K562 (cell line): ENCODE data around the gene MEIOB. TPM values are rescaled to one million over a fixed set of nuclear protein-coding genes. Genes with fewer than 3 reads are reported as not detected.

Source experiments
- FOS ChIP-seq: IDR thresholded peaks from 3 replicates; pipeline ENCODE4 v1.6.1; 2011; ENCODE audit not compliant: insufficient read length; ENCODE audit errors: extremely low read depth
- KDM5B ChIP-seq: fragments of 200-600 bp; sonication (generic); IDR thresholded peaks from 2 replicates; pipeline ENCODE4 v1.6.1; 2012; ENCODE audit warnings: low read depth, mild to moderate bottlenecking, moderate library complexity, low read length, control low read depth, inconsistent platforms; ENCODE audit not compliant: insufficient replicate concordance
- LARP7 ChIP-seq: fragments of 450-650 bp; IDR thresholded peaks from 2 replicates; pipeline ENCODE4 v1.6.1; 2016
- POLR2A ChIP-seq: fragments of 450-650 bp; conservative IDR thresholded peaks from 2 replicates; pipeline ENCODE4 v1.6.1; 2016
- POLR2AphosphoS2 ChIP-seq: IDR thresholded peaks from 2 replicates; pipeline ENCODE4 v1.6.1; 2012; ENCODE audit warnings: low read length, improper control_type of control experiment
- RUNX1 ChIP-seq: sonication (generic); IDR thresholded peaks from 2 replicates; pipeline ENCODE4 v1.6.1; 2016; ENCODE audit warnings: antibody characterized with exemption, low read depth
- TAF15 ChIP-seq: fragments of 200-400 bp; formaldehyde crosslinking; IDR thresholded peaks from 2 replicates; pipeline ENCODE4 v1.6.1; 2017; ENCODE audit warnings: mild to moderate bottlenecking, low read depth, low read length, moderate library complexity
- TRIM24 ChIP-seq, 2 experiments: fragments of 450-650 bp; IDR thresholded peaks; 2 replicates each; pipeline ENCODE4 v1.6.1; 2016
- ZC3H11A ChIP-seq: IDR thresholded peaks from 2 replicates; pipeline ENCODE4 v1.6.1; 2012; ENCODE audit warnings: low read depth, low read length, improper control_type of control experiment
- ZEB2 ChIP-seq: fragments of 450-650 bp; IDR thresholded peaks from 2 replicates; pipeline ENCODE4 v1.6.1; 2016
- ZNF197 ChIP-seq: fragments of 200-800 bp; sonication (Bioruptor generic); IDR thresholded peaks from 2 replicates; pipeline ENCODE4 v1.6.1; 2016; ENCODE audit warnings: low read depth, missing genetic modification characterization, missing compliant biosample characterization
- polyA plus RNA-seq, 8 experiments: library from polyadenylated mRNA; depleted of rRNA in 4 of 8; stranded (reverse) in 5 of 8; unstranded in 3 of 8; fragments of >200 nt; fragmentation: Nextera tagmentation in 2 of 8; fragmentation: Illumina TruSeq in 1 of 8; extraction: Ambion mirVana in 2 of 8; extraction: Trizol in 1 of 8; gene quantifications; 2 replicates each; pipeline versions ENCODE4 v1.2.1 to v1.2.3, GENCODE V29; 2011 to 2014; ENCODE audit warnings: inconsistent platforms in 1 of 8, missing spikeins in 1 of 8
- total RNA-seq, 7 experiments: library from RNA; depleted of rRNA in 6 of 7; stranded (reverse); fragments of >200 nt in 6 of 7; fragmentation: Illumina TruSeq in 2 of 7; extraction: Trizol in 2 of 7; gene quantifications; 2 replicates each; pipeline versions ENCODE4 v1.2.1 to v1.2.3, GENCODE V29; 2011 to 2021; ENCODE audit warnings: low replicate concordance in 1 of 7
- TF ChIP-seq, protein P1 (sequence below): sonication (generic); formaldehyde crosslinking; IDR thresholded peaks from 2 replicates; pipeline ENCODE4 v1.8.0; 2022; ENCODE audit warnings: missing genetic modification reagents, mild to moderate bottlenecking, borderline replicate concordance
- TF ChIP-seq, protein P2 (sequence below), 2 experiments: fragments of 200-800 bp in 1 of 2; sonication (Bioruptor generic) in 1 of 2; sonication (generic) in 1 of 2; formaldehyde crosslinking in 1 of 2; IDR thresholded peaks in 1 of 2; conservative IDR thresholded peaks in 1 of 2; 2 replicates each; pipeline versions ENCODE4 v1.5.0 to v1.6.1; 2016 to 2020; ENCODE audit warnings: missing compliant biosample characterization in 1 of 2, missing genetic modification characterization in 1 of 2, missing genetic modification reagents in 1 of 2
- TF ChIP-seq, protein P3 (sequence below): fragments of 250-450 bp; sonication (Bioruptor Pico); IDR thresholded peaks from 2 replicates; pipeline ENCODE4 v1.5.1; 2021; ENCODE audit warnings: mild to moderate bottlenecking
- TF ChIP-seq, protein P4 (sequence below): fragments of 250-450 bp; sonication (Bioruptor Pico); IDR thresholded peaks from 2 replicates; pipeline ENCODE4 v1.4.0; 2020
- TF ChIP-seq, protein P5 (sequence below): sonication (generic); formaldehyde crosslinking; IDR thresholded peaks from 2 replicates; pipeline ENCODE4 v1.8.1; 2023; ENCODE audit warnings: mild to moderate bottlenecking, missing genetic modification reagents
- TF ChIP-seq, protein P6 (sequence below): fragments of 250-450 bp; sonication (Bioruptor Pico); IDR thresholded peaks from 2 replicates; pipeline ENCODE4 v1.8.0; 2022; ENCODE audit warnings: moderate library complexity, mild to moderate bottlenecking, inconsistent platforms

The MEIOB gene
- total and polyA plus RNA-seq, 9 of the 15 experiments (the other 6 are each of a cell fraction or from before 2014, with no cell fraction given), result 25.4 to 203 (median 97.6) TPM

DNA sequence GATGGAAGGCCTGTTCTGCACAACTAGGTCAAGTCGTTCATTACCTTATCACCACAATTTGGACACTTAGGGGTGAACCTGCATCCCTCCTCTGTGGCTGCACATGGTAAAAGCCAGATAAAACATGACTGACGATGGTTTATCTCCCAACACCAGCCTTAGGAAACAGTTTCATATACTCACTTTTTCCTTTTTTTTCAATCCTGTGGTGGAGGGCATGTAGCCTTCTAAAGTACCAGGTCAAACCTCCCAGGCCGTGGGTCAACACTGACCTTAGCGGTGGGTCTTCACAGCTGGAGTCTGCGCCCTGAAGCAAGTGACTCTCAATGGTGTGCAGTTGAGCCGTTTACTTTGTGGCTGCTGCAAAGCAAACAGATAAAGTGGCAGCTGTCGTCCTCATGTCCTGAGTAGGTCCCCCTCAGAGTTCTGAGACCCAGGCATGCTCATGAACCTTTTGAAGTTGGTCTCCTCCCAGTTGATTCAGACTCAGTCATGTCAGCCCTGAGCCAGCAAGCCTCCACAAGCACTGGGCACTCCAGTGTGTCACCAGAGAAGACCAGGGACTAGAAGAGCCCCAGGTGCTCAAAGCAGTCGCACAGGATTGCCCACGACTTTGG lies 39.0 kb downstream of the MEIOB start (continued):
- TF ChIP-seq, protein P1, sequence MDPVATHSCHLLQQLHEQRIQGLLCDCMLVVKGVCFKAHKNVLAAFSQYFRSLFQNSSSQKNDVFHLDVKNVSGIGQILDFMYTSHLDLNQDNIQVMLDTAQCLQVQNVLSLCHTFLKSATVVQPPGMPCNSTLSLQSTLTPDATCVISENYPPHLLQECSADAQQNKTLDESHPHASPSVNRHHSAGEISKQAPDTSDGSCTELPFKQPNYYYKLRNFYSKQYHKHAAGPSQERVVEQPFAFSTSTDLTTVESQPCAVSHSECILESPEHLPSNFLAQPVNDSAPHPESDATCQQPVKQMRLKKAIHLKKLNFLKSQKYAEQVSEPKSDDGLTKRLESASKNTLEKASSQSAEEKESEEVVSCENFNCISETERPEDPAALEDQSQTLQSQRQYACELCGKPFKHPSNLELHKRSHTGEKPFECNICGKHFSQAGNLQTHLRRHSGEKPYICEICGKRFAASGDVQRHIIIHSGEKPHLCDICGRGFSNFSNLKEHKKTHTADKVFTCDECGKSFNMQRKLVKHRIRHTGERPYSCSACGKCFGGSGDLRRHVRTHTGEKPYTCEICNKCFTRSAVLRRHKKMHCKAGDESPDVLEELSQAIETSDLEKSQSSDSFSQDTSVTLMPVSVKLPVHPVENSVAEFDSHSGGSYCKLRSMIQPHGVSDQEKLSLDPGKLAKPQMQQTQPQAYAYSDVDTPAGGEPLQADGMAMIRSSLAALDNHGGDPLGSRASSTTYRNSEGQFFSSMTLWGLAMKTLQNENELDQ (CRISPR knock-in tag), result no peak
- TF ChIP-seq ZNF197 (CRISPR knock-in tag) (no peak), LARP7 (no peak), TAF15 (no peak), TRIM24 (IDR thresholded peaks at IDR 0.05) (peak; percentile 91 to 93), RUNX1 (peak; percentile 87; the same call in 1 of the 2 replicates), POLR2AphosphoS2 (no peak), POLR2A (peak; percentile 39; the same call in 1 of the 2 replicates), FOS (no peak), ZC3H11A (no peak), KDM5B (no peak), ZEB2 (peak; percentile 90)
- TF ChIP-seq, protein P2, sequence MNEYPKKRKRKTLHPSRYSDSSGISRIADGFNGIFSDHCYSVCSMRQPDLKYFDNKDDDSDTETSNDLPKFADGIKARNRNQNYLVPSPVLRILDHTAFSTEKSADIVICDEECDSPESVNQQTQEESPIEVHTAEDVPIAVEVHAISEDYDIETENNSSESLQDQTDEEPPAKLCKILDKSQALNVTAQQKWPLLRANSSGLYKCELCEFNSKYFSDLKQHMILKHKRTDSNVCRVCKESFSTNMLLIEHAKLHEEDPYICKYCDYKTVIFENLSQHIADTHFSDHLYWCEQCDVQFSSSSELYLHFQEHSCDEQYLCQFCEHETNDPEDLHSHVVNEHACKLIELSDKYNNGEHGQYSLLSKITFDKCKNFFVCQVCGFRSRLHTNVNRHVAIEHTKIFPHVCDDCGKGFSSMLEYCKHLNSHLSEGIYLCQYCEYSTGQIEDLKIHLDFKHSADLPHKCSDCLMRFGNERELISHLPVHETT (CRISPR knock-in tag; conservative IDR thresholded peaks at IDR 0.05 in 1 of 2, IDR thresholded peaks at IDR 0.05 in 1 of 2), result peak in 1 of 2 experiments; percentile 80; a peak in 2 of 4 replicates
- TF ChIP-seq, protein P3, sequence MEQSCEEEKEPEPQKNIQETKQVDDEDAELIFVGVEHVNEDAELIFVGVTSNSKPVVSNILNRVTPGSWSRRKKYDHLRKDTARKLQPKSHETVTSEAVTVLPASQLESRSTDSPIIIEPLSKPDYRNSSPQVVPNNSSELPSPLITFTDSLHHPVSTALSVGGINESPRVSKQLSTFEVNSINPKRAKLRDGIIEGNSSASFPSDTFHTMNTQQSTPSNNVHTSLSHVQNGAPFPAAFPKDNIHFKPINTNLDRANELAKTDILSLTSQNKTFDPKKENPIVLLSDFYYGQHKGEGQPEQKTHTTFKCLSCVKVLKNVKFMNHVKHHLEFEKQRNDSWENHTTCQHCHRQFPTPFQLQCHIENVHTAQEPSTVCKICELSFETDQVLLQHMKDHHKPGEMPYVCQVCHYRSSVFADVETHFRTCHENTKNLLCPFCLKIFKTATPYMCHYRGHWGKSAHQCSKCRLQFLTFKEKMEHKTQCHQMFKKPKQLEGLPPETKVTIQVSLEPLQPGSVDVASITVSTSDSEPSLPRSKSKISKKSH (CRISPR knock-in tag), result no peak
- TF ChIP-seq, protein P4, sequence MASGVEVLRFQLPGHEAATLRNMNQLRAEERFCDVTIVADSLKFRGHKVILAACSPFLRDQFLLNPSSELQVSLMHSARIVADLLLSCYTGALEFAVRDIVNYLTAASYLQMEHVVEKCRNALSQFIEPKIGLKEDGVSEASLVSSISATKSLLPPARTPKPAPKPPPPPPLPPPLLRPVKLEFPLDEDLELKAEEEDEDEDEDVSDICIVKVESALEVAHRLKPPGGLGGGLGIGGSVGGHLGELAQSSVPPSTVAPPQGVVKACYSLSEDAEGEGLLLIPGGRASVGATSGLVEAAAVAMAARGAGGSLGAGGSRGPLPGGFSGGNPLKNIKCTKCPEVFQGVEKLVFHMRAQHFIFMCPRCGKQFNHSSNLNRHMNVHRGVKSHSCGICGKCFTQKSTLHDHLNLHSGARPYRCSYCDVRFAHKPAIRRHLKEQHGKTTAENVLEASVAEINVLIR (CRISPR knock-in tag), result peak; percentile 52; the same call in 1 of the 2 replicates
- TF ChIP-seq, protein P5, sequence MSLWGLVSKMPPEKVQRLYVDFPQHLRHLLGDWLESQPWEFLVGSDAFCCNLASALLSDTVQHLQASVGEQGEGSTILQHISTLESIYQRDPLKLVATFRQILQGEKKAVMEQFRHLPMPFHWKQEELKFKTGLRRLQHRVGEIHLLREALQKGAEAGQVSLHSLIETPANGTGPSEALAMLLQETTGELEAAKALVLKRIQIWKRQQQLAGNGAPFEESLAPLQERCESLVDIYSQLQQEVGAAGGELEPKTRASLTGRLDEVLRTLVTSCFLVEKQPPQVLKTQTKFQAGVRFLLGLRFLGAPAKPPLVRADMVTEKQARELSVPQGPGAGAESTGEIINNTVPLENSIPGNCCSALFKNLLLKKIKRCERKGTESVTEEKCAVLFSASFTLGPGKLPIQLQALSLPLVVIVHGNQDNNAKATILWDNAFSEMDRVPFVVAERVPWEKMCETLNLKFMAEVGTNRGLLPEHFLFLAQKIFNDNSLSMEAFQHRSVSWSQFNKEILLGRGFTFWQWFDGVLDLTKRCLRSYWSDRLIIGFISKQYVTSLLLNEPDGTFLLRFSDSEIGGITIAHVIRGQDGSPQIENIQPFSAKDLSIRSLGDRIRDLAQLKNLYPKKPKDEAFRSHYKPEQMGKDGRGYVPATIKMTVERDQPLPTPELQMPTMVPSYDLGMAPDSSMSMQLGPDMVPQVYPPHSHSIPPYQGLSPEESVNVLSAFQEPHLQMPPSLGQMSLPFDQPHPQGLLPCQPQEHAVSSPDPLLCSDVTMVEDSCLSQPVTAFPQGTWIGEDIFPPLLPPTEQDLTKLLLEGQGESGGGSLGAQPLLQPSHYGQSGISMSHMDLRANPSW (CRISPR knock-in tag), result no peak
- TF ChIP-seq, protein P6, sequence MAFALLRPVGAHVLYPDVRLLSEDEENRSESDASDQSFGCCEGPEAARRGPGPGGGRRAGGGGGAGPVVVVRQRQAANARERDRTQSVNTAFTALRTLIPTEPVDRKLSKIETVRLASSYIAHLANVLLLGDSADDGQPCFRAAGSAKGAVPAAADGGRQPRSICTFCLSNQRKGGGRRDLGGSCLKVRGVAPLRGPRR (CRISPR knock-in tag), result no peak; the same call in 1 of the 2 replicates
